Measurements from ENCODE around the gene RAD17.
"Not testable (repeated sequence)": the region's sequence is repeated elsewhere in the genome, so short reads cannot be mapped to it uniquely, and the experiment has no call there.

The RAD17 gene

DNA sequence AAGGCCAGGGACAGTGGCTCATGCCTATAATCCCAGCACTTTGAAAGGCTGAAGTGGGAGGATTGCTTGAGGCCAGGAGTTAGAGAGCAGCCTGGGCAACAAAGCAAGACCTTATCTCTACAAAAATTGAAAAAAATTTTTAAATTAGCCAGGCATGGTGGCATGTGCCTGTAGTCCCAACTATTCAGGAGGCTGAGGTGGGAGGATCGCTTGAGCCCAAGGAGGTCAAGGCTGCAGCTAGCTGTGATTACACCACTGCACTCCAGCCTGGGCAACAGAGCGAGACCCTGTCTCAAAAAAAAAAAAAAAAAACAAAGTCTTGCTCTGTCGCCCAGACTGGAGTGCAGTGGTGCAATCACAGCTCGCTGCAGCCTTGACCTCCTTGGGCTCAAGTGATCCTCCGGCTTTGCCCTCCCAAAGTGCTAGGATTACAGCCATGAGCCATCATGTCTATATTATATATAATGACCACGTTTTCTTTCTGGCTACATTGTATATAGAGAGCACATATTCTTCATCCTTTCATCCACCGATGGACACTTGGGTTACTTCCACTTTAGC lies 85.9 kb downstream of the RAD17 start:
- not testable (repeated sequence) for DNase-seq (ENCODE audit: low read depth in 2 of 3, low spot score in 2 of 3)

DNA sequence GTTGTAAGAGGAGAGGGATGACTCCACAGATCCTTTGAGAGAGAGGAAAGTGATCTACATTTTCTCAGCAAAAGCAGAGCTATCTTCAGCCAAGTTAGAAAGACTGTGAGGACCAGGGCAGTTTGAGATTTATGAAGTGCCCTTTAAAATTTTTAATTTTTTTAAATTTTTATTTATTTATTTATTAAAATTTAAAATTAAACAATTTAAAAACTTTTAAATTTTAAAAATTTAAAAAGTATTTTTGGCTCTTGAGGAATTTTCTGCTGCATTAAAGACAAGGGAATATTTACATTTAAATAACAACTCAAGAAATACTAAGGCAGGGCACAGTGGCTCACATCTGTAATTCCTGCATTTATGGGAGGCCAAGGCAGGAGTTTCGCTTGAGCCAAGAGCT lies 92.6 kb downstream of the RAD17 start:
- no peak for DNase-seq (ENCODE audit: low read depth in 2 of 3, low spot score in 2 of 3)
